ENCODE data around the gene ZNF593OS. TPM values are rescaled to one million over a fixed set of nuclear protein-coding genes. Genes with fewer than 3 reads are reported as not detected.

Gene ZNF593OS
- total and polyA plus RNA-seq, 4 donors: 2.3 to 2.7 TPM; not detected in 2

GRCh38 chr1:26121854-26122773, 49.5 kb downstream of the ZNF593OS start:
- 100% methylated on average over 1 of the region's 8 CpGs for WGBS (ENCODE audit: insufficient coverage)
- H3K9me3 ChIP-seq (ENCODE audit: control insufficient read depth, insufficient read depth, low read length): no peaks in the 10 kb centered on the region
- no peaks in the 10 kb centered on the region for H3K27me3 ChIP-seq (ENCODE audit: control insufficient read depth, insufficient read depth, low read length)
- no peaks in the 10 kb centered on the region for H3K4me1 ChIP-seq (ENCODE audit: control insufficient read depth, insufficient read depth, low read length)
- H3K27ac ChIP-seq (ENCODE audit: low read depth, low read length): no peak overlapping the region
- H3K36me3 ChIP-seq (ENCODE audit: control insufficient read depth, insufficient read depth, low read length): peaks cover 22% of the 10 kb centered on the region
- DNase-seq (ENCODE audit: low read depth in 4 of 6, low spot score in 6 of 6): no peak
- H3K4me3 ChIP-seq (ENCODE audit: low read depth, low read length): no peak overlapping the region

GRCh38 chr1:26119892-26120608, 51.6 kb downstream of the ZNF593OS start:
- no peak overlapping the region for H3K27ac ChIP-seq (ENCODE audit: low read depth, low read length)
- no peaks in the 10 kb centered on the region for H3K9me3 ChIP-seq (ENCODE audit: control insufficient read depth, insufficient read depth, low read length)
- DNase-seq (ENCODE audit: low read depth in 4 of 6, low spot score in 6 of 6): no peak
- no peaks in the 10 kb centered on the region for H3K4me1 ChIP-seq (ENCODE audit: control insufficient read depth, insufficient read depth, low read length)
- no peaks in the 10 kb centered on the region for H3K27me3 ChIP-seq (ENCODE audit: control insufficient read depth, insufficient read depth, low read length)
- H3K4me3 ChIP-seq (ENCODE audit: low read depth, low read length): no peak overlapping the region
- peaks cover 37% of the 10 kb centered on the region for H3K36me3 ChIP-seq (ENCODE audit: control insufficient read depth, insufficient read depth, low read length)
- no CpG with 5 or more reads among the region's 9 CpGs for WGBS (ENCODE audit: insufficient coverage)

Other genes starting within 250 kb of the ZNF593OS start
- 10 to 100 TPM in 1 of 2 donors, 1 to 10 TPM in 1; 6.6 to 11.1 TPM for gene PAFAH2, start 173.8 kb downstream of the ZNF593OS start, total RNA-seq
- gene PAFAH2, start 173.8 kb downstream of the ZNF593OS start, polyA plus RNA-seq (ENCODE audit: insufficient read length in 2 of 2): 1 to 10 TPM; 6.8 to 9.5 TPM
- gene EXTL1, start 150.1 kb downstream of the ZNF593OS start, total RNA-seq: 1 to 10 TPM; 2.3 to 3.0 TPM
- gene EXTL1, start 150.1 kb downstream of the ZNF593OS start, polyA plus RNA-seq (ENCODE audit: insufficient read length in 2 of 2): 10 to 100 TPM; 12.9 to 14.8 TPM
- under 1 TPM in 1 of 2 donors, not detected in 1; 0.11 TPM for gene SLC30A2, start 125.7 kb downstream of the ZNF593OS start, total RNA-seq
- gene SLC30A2, start 125.7 kb downstream of the ZNF593OS start, polyA plus RNA-seq (ENCODE audit: insufficient read length in 2 of 2): under 1 TPM; 0.19 to 0.26 TPM
- not detected for gene TRIM63, start 104.2 kb downstream of the ZNF593OS start, total RNA-seq
- not detected for gene TRIM63, start 104.2 kb downstream of the ZNF593OS start, polyA plus RNA-seq (ENCODE audit: insufficient read length in 2 of 2)
- 10 to 100 TPM; 15.1 to 24.8 TPM for gene PDIK1L, start 60.0 kb downstream of the ZNF593OS start, total RNA-seq
- 10 to 100 TPM; 21.6 to 28.8 TPM for gene PDIK1L, start 60.0 kb downstream of the ZNF593OS start, polyA plus RNA-seq (ENCODE audit: insufficient read length in 2 of 2)
- 1 to 10 TPM in 1 of 2 donors, under 1 TPM in 1; 0.10 to 1.7 TPM for gene FAM110D, start 12.8 kb downstream of the ZNF593OS start, total RNA-seq
- 1 to 10 TPM; 1.3 to 1.8 TPM for gene FAM110D, start 12.8 kb downstream of the ZNF593OS start, polyA plus RNA-seq (ENCODE audit: insufficient read length in 2 of 2)
- under 1 TPM in 1 of 2 donors, not detected in 1; 0.50 TPM for gene C1orf232, start 2.9 kb downstream of the ZNF593OS start, total RNA-seq
- gene C1orf232, start 2.9 kb downstream of the ZNF593OS start, polyA plus RNA-seq (ENCODE audit: insufficient read length in 2 of 2): 1 to 10 TPM; 1.1 to 1.4 TPM
- 10 to 100 TPM in 1 of 2 donors, 1 to 10 TPM in 1; 9.3 to 17.6 TPM for gene ZNF593, start 1.9 kb downstream of the ZNF593OS start, total RNA-seq
- gene ZNF593, start 1.9 kb downstream of the ZNF593OS start, polyA plus RNA-seq (ENCODE audit: insufficient read length in 2 of 2): 10 to 100 TPM; 17.3 to 21.1 TPM
- 1 to 10 TPM; 1.8 to 2.0 TPM for gene CNKSR1, start 5.7 kb upstream of the ZNF593OS start, total RNA-seq
- gene CNKSR1, start 5.7 kb upstream of the ZNF593OS start, polyA plus RNA-seq (ENCODE audit: insufficient read length in 2 of 2): 10 to 100 TPM in 1 of 2 donors, 1 to 10 TPM in 1; 6.1 to 11.2 TPM
- under 1 TPM in 1 of 2 donors, not detected in 1; 0.11 TPM for gene CATSPER4, start 18.8 kb upstream of the ZNF593OS start, total RNA-seq
- under 1 TPM in 1 of 2 donors, not detected in 1; 0.14 TPM for gene CATSPER4, start 18.8 kb upstream of the ZNF593OS start, polyA plus RNA-seq (ENCODE audit: insufficient read length in 2 of 2)
- gene CEP85, start 62.4 kb upstream of the ZNF593OS start, total RNA-seq: 10 to 100 TPM; 14.7 to 16.1 TPM
- gene CEP85, start 62.4 kb upstream of the ZNF593OS start, polyA plus RNA-seq (ENCODE audit: insufficient read length in 2 of 2): 10 to 100 TPM; 17.3 to 20.3 TPM
- 10 to 100 TPM; 12.4 to 44.7 TPM for gene SH3BGRL3, start 108.3 kb upstream of the ZNF593OS start, total RNA-seq
- gene SH3BGRL3, start 108.3 kb upstream of the ZNF593OS start, polyA plus RNA-seq (ENCODE audit: insufficient read length in 2 of 2): 100 to 1,000 TPM; 226 to 228 TPM
- gene UBXN11, start 134.8 kb upstream of the ZNF593OS start, total RNA-seq: 10 to 100 TPM in 1 of 2 donors, 1 to 10 TPM in 1; 7.5 to 23.7 TPM
- 10 to 100 TPM; 32.3 to 39.1 TPM for gene UBXN11, start 134.8 kb upstream of the ZNF593OS start, polyA plus RNA-seq (ENCODE audit: insufficient read length in 2 of 2)
- gene CD52, start 146.1 kb upstream of the ZNF593OS start, total RNA-seq: 1 to 10 TPM; 1.4 TPM
- under 1 TPM; 0.57 to 0.95 TPM for gene CD52, start 146.1 kb upstream of the ZNF593OS start, polyA plus RNA-seq (ENCODE audit: insufficient read length in 2 of 2)
- gene CRYBG2, start 182.3 kb upstream of the ZNF593OS start, total RNA-seq: under 1 TPM; 0.30 to 0.66 TPM
- gene CRYBG2, start 182.3 kb upstream of the ZNF593OS start, polyA plus RNA-seq (ENCODE audit: insufficient read length in 2 of 2): 1 to 10 TPM; 1.9 to 2.3 TPM
- gene ZNF683, start 200.9 kb upstream of the ZNF593OS start, total RNA-seq: not detected
- under 1 TPM in 1 of 2 donors, not detected in 1; 0.14 TPM for gene ZNF683, start 200.9 kb upstream of the ZNF593OS start, polyA plus RNA-seq (ENCODE audit: insufficient read length in 2 of 2)
- not detected for gene LIN28A, start 239.0 kb upstream of the ZNF593OS start, total RNA-seq
- under 1 TPM in 1 of 2 donors, not detected in 1; 0.20 TPM for gene LIN28A, start 239.0 kb upstream of the ZNF593OS start, polyA plus RNA-seq (ENCODE audit: insufficient read length in 2 of 2)